Suprapubic skin (tissue), 4 donors: Measurements from ENCODE around the gene SPINT2.

Source experiments
- CTCF ChIP-seq, 2 donors: fragments of 200-600 bp in 1 of 2; fragments of 450-650 bp in 1 of 2; sonication (generic) in 1 of 2; IDR thresholded peaks; one replicate each; pipeline ENCODE4 v1.5.1; 2016 to 2019; ENCODE audit warnings: antibody characterized with exemption in 2 of 2, mild to moderate bottlenecking in 1 of 2, moderate library complexity in 1 of 2
- EP300 ChIP-seq: sonication (generic); formaldehyde crosslinking; IDR thresholded peaks from one replicate; pipeline ENCODE4 v1.6.1; 2017; ENCODE audit warnings: antibody characterized with exemption
- POLR2A ChIP-seq, 2 donors: fragments of 450-650 bp; IDR thresholded peaks; one replicate each; pipeline ENCODE4 v1.6.1; 2017; ENCODE audit warnings: antibody characterized with exemption in 2 of 2, mild to moderate bottlenecking in 2 of 2, moderate library complexity in 2 of 2
- POLR2AphosphoS5 ChIP-seq, 3 donors: sonication (generic); formaldehyde crosslinking; IDR thresholded peaks; one replicate each; pipeline ENCODE4 v1.6.1; 2017; ENCODE audit warnings: antibody characterized with exemption in 3 of 3

DNA sequence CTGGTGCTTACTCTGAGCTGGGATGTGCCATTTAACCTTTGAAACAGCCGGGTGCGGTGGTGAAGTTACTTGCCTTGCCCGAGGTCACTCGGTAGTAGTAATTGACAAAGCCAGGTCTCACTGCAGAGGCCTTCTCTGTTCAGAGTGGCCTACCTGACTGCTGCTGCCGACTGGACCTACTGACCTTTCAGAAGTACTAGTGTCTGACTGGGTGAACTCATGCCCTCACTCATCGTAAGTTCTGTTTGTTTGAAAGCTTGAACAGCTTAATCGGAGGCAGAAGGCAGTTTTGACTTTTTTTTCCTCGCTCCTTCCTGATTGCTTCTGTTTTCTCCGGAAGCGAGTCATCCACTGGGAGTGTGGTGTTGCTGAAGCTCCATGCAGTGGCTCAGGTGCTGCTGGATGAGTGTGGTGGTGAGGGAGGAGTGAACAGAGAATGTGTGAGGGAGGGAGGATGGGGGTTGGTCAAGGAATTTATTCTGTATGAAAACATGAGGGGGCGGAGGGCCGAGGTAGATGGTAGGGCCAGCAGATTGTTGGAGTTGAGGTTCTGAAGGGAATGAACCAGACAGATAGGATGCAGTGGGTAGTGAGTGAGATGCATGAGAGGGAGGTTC is 2.7 kb downstream of the SPINT2 start:
- no peak for TF ChIP-seq POLR2AphosphoS5 (IDR thresholded peaks at IDR 0.05)
- TF ChIP-seq CTCF (IDR thresholded peaks at IDR 0.05): no peak
- TF ChIP-seq POLR2A (IDR thresholded peaks at IDR 0.05): no peak
- TF ChIP-seq EP300: no peak
